ENCODE data around the gene SALL1.

Gene SALL1

DNA sequence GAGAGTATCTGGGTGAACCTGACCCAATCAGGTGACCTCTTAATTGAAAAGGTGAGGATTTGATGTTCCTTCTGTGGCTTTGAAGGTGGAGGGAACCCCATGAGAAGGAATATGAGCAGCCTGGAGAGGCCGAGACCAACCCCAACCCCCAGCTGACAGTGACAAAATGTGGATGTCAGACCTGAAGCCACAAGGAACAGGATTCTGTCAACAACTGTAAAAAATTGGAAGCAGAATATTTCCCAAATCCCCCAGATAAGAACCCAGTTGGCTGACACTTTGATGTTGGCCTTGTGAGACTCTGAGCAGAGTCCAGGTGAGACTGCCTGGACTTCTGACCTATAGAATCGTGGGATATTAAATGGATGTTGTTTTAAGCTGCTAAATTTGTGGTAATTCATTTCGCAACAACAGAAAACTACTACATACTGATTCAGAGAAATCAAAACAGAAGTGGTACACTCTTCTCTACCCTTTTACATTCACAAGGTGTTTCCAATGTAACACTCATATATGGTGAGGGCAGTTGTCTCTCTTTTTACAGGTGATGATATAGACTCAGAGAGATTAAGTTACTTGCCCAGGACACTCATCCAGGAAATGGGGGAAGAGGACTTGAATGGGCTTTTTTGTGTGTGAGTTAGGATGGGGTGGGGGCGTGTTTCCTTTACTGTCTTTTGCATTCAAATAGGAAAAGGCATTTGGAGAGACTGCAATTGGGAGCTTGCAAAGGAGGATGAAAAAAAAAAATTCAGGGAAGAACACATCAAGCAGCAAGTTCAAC lies 29.8 kb upstream of the SALL1 start:
- TF ChIP-seq, protein P1, sequence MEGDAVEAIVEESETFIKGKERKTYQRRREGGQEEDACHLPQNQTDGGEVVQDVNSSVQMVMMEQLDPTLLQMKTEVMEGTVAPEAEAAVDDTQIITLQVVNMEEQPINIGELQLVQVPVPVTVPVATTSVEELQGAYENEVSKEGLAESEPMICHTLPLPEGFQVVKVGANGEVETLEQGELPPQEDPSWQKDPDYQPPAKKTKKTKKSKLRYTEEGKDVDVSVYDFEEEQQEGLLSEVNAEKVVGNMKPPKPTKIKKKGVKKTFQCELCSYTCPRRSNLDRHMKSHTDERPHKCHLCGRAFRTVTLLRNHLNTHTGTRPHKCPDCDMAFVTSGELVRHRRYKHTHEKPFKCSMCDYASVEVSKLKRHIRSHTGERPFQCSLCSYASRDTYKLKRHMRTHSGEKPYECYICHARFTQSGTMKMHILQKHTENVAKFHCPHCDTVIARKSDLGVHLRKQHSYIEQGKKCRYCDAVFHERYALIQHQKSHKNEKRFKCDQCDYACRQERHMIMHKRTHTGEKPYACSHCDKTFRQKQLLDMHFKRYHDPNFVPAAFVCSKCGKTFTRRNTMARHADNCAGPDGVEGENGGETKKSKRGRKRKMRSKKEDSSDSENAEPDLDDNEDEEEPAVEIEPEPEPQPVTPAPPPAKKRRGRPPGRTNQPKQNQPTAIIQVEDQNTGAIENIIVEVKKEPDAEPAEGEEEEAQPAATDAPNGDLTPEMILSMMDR (IDR thresholded peaks at IDR 0.05; ENCODE audit: low read depth, low read length) = no peak
- DNase-seq = no peak
- Histone ChIP-seq H3K4me3 (ENCODE audit: low read depth, low read length) (no peak overlapping the region), H3K4me1 (no peaks in the 10 kb centered on the region), H3K36me3 (no peaks in the 10 kb centered on the region), H3K9me3 (no peaks in the 10 kb centered on the region), H3K27me3 (no peaks in the 10 kb centered on the region)

DNA sequence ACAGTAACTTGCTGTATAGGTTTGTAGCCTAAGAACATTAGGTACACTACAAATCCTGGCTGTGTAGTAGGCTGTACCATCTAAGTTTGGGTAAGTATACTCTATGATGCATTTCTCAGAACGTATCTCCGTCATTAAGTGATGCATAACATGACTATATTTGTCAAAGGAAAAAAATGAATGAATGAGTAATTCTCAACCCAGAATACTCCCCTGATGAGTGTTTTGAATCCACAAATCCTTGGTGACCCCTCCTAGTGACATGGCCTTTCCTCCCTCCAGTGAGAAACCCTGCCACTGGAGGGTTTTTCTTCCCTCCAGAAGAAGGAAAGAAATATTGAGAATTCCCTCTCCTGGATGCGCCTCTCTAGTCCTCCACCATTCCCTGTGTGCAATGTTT lies 24.0 kb upstream of the SALL1 start:
- Histone ChIP-seq H3K27me3 (no peaks in the 10 kb centered on the region), H3K4me1 (no peaks in the 10 kb centered on the region), H3K9me3 (no peaks in the 10 kb centered on the region), H3K4me3 (ENCODE audit: low read depth, low read length) (no peak overlapping the region), H3K36me3 (no peaks in the 10 kb centered on the region)
- TF ChIP-seq, protein P1 (IDR thresholded peaks at IDR 0.05; ENCODE audit: low read depth, low read length) = no peak
- DNase-seq = no peak

DNA sequence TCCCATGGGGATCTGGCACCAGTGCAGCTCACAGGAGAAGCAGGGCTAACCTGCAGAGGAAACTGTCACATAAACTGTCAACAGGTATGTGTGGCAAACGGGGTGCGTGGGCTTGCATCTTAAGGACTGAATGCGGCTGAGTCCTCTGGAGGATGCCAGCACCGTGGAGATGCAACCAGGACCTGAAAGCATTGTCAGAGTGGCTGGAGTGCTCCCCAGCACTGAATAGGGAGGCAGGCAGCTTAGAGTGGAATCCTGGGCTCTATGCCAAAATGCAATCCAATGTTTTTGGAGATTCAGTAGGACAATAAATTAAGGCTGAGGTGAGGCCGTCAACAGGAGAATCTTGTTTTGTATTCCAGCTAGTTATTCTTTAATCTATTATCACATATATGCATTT lies 21.3 kb upstream of the SALL1 start:
- Histone ChIP-seq H3K36me3 (no peaks in the 10 kb centered on the region), H3K9me3 (no peaks in the 10 kb centered on the region), H3K4me1 (no peaks in the 10 kb centered on the region), H3K27me3 (no peaks in the 10 kb centered on the region), H3K4me3 (ENCODE audit: low read depth, low read length) (no peak overlapping the region)
- TF ChIP-seq, protein P1 (IDR thresholded peaks at IDR 0.05; ENCODE audit: low read depth, low read length) = no peak
- DNase-seq = no peak

DNA sequence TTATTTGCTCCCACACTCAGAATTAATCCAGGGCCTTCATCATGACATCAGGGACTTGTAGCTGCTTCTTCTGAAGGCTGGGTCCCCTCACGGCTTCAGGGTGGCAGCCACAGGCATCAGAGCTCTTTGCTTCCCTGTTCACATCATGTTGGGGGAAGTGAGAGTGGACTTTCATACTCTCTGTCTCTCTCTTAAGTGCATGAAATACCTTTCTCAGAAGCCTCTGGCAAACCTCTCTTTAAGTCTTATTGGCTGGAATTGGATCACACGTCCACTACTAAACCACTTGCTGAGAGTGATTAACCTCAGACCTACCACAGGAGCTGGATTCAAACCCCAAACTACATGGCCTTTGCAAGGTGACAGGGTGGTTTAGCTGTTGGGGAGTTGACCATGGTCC lies 17.7 kb upstream of the SALL1 start:
- Histone ChIP-seq H3K9me3 (no peaks in the 10 kb centered on the region), H3K4me3 (ENCODE audit: low read depth, low read length) (no peak overlapping the region), H3K36me3 (no peaks in the 10 kb centered on the region), H3K4me1 (no peaks in the 10 kb centered on the region), H3K27me3 (no peaks in the 10 kb centered on the region)
- TF ChIP-seq, protein P1 (IDR thresholded peaks at IDR 0.05; ENCODE audit: low read depth, low read length) = no peak
- no peak for DNase-seq

DNA sequence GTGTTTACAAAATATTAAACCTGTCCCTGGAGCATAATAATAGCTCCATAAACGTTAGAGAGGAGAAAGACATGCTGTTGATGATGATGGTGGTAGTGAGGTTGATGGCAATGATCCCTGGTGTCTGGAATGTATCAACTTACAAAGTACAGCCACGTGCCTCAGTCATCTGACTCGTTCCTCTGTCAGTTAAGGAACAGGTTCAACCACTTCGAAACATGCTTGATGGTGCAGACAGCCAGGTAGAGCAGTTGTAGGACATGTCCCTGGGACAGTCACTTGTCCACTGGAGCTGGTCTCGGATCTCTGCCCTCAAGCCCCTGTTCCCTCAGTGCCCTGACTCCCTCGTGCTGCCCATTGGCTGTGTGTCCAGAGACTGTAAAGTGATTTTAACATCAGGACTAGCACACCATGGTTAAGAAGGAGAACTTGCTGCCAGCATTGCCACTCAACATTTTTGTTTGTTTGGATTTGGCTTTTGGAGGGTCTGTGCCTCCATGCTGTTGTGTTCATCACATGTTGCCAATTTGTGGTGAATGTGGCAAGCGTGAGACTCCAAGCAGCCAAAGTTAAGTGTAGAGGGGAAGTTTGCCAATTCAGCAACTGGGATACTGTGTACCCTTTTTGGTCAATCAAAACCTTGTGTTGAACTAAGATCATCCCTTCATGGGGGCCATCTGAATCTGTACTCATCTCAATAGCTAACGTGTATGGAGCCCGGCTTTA lies 16.3 kb upstream of the SALL1 start:
- H3K4me3 ChIP-seq (ENCODE audit: low read depth, low read length) = no peak overlapping the region
- TF ChIP-seq, protein P1 (IDR thresholded peaks at IDR 0.05; ENCODE audit: low read depth, low read length) = no peak
- no peaks in the 10 kb centered on the region for H3K9me3 ChIP-seq

DNA sequence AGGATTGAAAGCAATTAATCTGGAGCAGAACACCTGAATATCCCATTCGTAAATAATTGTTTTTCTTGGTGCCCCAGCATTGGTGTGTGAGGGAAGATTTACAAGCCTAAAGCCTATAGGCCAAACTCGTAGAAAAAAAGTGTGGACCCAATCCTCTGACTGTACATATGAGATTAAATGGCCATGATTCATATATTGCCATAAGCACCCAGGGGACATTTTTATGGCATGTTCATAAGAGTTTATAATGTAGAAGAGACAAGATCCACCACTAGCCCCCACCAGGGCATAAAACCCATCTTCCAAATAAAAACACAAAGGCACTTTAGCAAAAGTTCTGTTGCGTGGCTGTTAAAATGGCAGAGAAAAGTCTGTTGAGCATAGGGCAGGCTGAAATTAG lies 15.5 kb upstream of the SALL1 start:
- no peaks in the 10 kb centered on the region for H3K4me1 ChIP-seq
- no peak for DNase-seq
- H3K27me3 ChIP-seq = no peaks in the 10 kb centered on the region
- no peaks in the 10 kb centered on the region for H3K9me3 ChIP-seq
- TF ChIP-seq, protein P1 (IDR thresholded peaks at IDR 0.05; ENCODE audit: low read depth, low read length) = no peak
- H3K4me3 ChIP-seq (ENCODE audit: low read depth, low read length) = no peak overlapping the region
- no peaks in the 10 kb centered on the region for H3K36me3 ChIP-seq

More for the DNA sequence above, 16.3 kb upstream of the SALL1 start:
- Histone ChIP-seq H3K27me3 (no peaks in the 10 kb centered on the region), H3K36me3 (no peaks in the 10 kb centered on the region), H3K4me1 (no peaks in the 10 kb centered on the region)
- DNase-seq = no peak
